Endothelial cell (in vitro differentiated cells): ENCODE measurements around the gene ACTR1A. TPM values are rescaled to one million over a fixed set of nuclear protein-coding genes. Genes with fewer than 3 reads are reported as not detected.

Experiments
- DNase-seq: peaks from one replicate; pipeline ENCODE4 v3.0.0; 2021; ENCODE audit warnings: low spot score
- H3K27ac Mint-ChIP-seq: one replicate; pipeline ENCODE4 v1.8.0; 2021; ENCODE audit warnings: mixed read lengths, inconsistent platforms; ENCODE audit not compliant: unreplicated experiment
- H3K27me3 Mint-ChIP-seq: one replicate; pipeline ENCODE4 v1.8.0; 2021; ENCODE audit warnings: mild to moderate bottlenecking, moderate library complexity, mixed read lengths, inconsistent platforms; ENCODE audit not compliant: unreplicated experiment
- H3K36me3 Mint-ChIP-seq: one replicate; pipeline ENCODE4 v1.8.0; 2021; ENCODE audit warnings: mild to moderate bottlenecking, low read depth, mixed read lengths, inconsistent platforms; ENCODE audit not compliant: unreplicated experiment
- H3K4me1 Mint-ChIP-seq: one replicate; pipeline ENCODE4 v1.8.0; 2021; ENCODE audit warnings: mild to moderate bottlenecking, mixed read lengths, inconsistent platforms; ENCODE audit not compliant: unreplicated experiment
- H3K4me3 Mint-ChIP-seq: one replicate; pipeline ENCODE4 v1.8.0; 2021; ENCODE audit warnings: mild to moderate bottlenecking, mixed read lengths, inconsistent platforms; ENCODE audit not compliant: unreplicated experiment
- H3K9me3 Mint-ChIP-seq: one replicate; pipeline ENCODE4 v1.8.0; 2021; ENCODE audit warnings: mixed read lengths, inconsistent platforms; ENCODE audit not compliant: unreplicated experiment
- total RNA-seq: library from RNA; stranded (reverse); fragmentation: NEBNext Ultra II Directional; extraction: Animal tissue kit (Norgen Biotek cat#: 25700); gene quantifications from one replicate; pipeline ENCODE4 v1.2.1, GENCODE V29; 2021; ENCODE audit not compliant: unreplicated experiment
- TF ChIP-seq, protein P1 (sequence below): fragments of 200-600 bp; sonication (generic); IDR thresholded peaks from one replicate; pipeline ENCODE4 v1.5.0; 2021; ENCODE audit warnings: antibody characterized with exemption; ENCODE audit not compliant: unreplicated experiment

ACTR1A gene
- total RNA-seq, 1 donor from 2014 or later, result 147 TPM

DNA sequence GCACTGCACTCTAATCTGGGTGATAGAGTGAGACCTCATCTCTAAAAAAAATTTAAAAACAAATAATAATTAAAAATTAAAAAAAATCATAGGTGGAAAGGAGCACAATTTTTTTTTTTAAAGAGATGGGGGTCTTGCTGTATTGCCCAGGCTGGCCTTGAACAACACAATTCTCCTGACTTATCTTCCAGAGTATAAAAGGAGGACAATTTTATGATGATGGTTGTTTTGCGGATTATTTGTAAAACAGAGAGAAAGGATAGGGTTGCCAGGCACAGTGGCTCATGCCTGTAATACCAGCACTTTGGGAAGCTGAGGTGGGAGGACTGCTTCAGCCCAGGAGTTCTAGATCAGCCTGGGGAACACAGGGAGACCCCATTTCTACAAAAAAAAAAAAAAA lies 5.0 kb downstream of the ACTR1A start:
- Mint-ChIP-seq H3K36me3 (no peaks in the 10 kb centered on the region), H3K27me3 (peaks cover 2% of the 10 kb centered on the region), H3K9me3 (no peaks in the 10 kb centered on the region), H3K4me1 (peaks cover 5% of the 10 kb centered on the region), H3K27ac (peak overlapping the region; percentile 52), H3K4me3 (no peak overlapping the region)
- TF ChIP-seq, protein P1, sequence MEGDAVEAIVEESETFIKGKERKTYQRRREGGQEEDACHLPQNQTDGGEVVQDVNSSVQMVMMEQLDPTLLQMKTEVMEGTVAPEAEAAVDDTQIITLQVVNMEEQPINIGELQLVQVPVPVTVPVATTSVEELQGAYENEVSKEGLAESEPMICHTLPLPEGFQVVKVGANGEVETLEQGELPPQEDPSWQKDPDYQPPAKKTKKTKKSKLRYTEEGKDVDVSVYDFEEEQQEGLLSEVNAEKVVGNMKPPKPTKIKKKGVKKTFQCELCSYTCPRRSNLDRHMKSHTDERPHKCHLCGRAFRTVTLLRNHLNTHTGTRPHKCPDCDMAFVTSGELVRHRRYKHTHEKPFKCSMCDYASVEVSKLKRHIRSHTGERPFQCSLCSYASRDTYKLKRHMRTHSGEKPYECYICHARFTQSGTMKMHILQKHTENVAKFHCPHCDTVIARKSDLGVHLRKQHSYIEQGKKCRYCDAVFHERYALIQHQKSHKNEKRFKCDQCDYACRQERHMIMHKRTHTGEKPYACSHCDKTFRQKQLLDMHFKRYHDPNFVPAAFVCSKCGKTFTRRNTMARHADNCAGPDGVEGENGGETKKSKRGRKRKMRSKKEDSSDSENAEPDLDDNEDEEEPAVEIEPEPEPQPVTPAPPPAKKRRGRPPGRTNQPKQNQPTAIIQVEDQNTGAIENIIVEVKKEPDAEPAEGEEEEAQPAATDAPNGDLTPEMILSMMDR, result no peak
- DNase-seq, result no peak

DNA sequence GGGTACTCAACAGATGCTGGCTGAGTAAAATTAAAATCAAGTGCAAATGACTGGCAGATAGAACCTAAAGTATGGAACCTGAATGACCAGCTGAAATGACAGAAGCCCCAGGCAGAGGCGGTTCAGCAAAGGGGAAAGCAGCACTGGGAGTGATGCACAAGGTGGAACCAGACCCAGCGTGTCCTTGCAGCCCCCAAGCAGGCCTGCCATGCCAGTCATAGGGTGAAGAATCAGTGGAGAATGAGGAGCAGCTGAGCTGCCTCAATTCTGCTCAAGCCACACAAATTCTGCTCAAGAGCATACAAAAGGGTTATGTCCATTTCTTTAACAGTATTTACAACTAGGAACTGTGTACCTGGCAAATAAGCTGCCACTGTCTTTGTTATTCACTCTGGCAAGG lies 8.7 kb downstream of the ACTR1A start:
- Mint-ChIP-seq H3K9me3 (no peaks in the 10 kb centered on the region), H3K36me3 (peaks cover 4% of the 10 kb centered on the region), H3K27me3 (peaks cover 4% of the 10 kb centered on the region), H3K27ac (no peak overlapping the region), H3K4me3 (no peak overlapping the region), H3K4me1 (peaks cover 4% of the 10 kb centered on the region)
- no peak for DNase-seq
- TF ChIP-seq, protein P1, result no peak

DNA sequence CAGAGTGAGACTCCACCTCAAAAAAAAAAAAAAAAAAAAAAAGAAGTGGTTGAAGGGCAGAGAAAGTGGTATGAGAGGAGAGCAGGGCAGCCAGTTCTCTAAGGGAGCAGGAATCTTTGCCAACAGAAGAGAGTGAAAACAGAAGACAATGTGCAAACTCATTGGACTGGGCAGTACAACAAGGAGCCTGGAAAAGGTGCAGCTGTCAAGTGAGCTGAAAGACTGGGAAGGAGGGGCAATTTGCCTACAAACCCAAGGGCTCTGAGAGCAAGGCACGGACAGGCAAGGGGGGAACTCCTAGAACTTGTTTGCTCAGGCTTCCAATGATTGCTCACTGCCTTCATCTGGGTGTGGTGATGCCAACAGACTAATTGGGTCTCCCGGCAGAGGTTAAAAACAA lies 9.5 kb downstream of the ACTR1A start:
- Mint-ChIP-seq H3K27ac (no peak overlapping the region), H3K27me3 (peaks cover 4% of the 10 kb centered on the region), H3K36me3 (peaks cover 5% of the 10 kb centered on the region), H3K4me1 (peaks cover 4% of the 10 kb centered on the region), H3K4me3 (no peak overlapping the region), H3K9me3 (no peaks in the 10 kb centered on the region)
- TF ChIP-seq, protein P1, result no peak
- DNase-seq, result no peak

DNA sequence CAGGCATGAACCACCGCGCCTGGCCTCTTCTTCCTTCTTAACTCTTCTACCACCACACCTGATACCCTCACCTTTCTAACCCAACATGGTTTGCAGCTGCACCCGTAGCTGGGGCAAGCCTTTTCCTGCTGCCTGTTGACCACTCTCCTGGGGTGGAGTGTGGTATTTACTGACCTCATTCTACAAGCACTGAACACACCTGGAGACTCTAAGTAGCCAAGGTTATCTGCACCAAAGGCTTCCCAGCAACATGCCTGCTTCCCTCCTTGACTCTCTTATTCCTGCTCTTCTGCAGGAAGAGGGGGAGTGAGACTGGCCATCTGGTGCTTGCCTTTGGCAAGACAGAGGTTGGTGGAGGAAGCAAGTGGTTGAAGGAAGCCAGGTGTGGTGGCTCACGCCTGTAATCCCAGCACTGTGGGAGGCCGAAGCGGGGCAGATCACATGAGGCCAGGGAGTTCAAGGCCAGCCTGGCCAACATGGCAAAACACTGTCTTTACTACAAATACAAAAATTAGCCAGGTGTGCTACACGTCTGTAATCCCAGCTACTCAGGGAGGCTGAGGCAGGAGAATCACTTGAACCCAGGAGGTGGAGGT lies 10.1 kb downstream of the ACTR1A start:
- no peak for DNase-seq
- TF ChIP-seq, protein P1, result no peak
- H3K4me3 Mint-ChIP-seq, result peak overlapping the region; percentile 23
- H3K9me3 Mint-ChIP-seq, result no peaks in the 10 kb centered on the region
- H3K4me1 Mint-ChIP-seq, result peaks cover 4% of the 10 kb centered on the region
- no peak overlapping the region for H3K27ac Mint-ChIP-seq
- peaks cover 7% of the 10 kb centered on the region for H3K36me3 Mint-ChIP-seq
- peaks cover 4% of the 10 kb centered on the region for H3K27me3 Mint-ChIP-seq

DNA sequence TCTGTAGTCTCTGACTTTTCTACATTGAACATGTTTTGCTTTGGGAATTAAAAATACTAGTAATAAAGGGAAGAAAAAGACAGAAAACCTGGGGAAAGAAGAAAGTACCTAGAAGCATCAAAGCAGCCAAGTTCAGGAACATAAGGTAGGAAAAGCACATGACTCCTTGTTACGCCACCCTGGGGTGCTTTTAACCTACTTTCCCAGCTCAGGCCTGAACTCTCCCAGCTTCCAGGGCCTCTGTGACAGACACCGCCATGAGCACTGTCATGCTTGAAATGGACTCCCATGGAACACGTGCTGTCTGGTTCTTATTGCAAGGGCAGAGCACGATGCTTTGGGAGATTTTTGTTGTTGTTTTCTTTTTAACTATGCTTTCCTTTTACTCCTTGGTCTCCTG lies 11.4 kb downstream of the ACTR1A start:
- Mint-ChIP-seq H3K27me3 (peaks cover 2% of the 10 kb centered on the region), H3K4me3 (no peak overlapping the region), H3K27ac (peak overlapping the region; percentile 52), H3K36me3 (peaks cover 7% of the 10 kb centered on the region), H3K9me3 (no peaks in the 10 kb centered on the region), H3K4me1 (peaks cover 4% of the 10 kb centered on the region)
- no peak for DNase-seq
- TF ChIP-seq, protein P1, result no peak
